ENCODE measurements around the gene PHF21A.

Gene PHF21A

GRCh38 chr11:46048198-46048597 is 73.1 kb downstream of the PHF21A start:
- TF ChIP-seq GATA3 (IDR thresholded peaks at IDR 0.05; ENCODE audit: low read depth, low read length): no peak
- no peak for TF ChIP-seq GATA2 (IDR thresholded peaks at IDR 0.05; ENCODE audit: low read depth, low read length)

DNA sequence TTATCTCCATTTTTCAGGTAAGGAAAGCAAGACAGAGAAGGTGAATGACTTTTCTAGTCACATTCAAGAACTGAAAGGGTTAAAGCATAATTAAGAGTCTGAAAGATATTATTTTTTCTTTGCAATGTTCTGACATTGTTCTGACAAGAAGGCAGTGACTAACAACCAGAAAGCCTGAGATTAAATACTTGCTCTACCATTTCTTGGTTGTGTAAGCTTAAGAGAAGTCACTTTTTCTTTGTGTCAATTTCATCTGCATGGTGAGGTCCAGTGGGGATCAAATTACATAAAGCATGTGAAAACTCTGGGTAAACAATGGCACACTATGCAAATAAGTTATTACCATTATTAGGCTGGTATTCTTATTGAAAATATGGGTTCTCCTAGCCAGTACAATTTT is 73.7 kb downstream of the PHF21A start:
- TF ChIP-seq GATA2 (IDR thresholded peaks at IDR 0.05; ENCODE audit: low read depth, low read length) (no peak), GATA3 (IDR thresholded peaks at IDR 0.05; ENCODE audit: low read depth, low read length) (no peak)

DNA sequence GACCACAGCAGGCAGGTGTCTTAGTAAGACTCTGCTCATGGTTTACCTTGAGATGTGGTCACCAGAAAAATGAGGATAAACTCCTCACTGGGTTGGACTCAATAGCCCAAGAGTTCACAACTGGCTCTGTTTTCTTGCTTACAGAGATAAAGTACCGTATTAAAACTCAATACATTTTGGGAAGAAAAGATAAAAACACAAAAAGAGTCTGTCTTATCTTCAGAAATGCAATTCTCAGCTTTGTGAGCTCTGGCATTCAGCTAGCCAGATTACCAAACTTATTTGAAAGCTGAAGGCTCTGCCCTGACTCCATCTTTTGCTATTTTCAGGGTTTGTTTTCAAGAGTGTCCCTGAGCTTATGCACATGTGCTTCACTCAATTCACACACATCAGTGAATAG is 75.4 kb downstream of the PHF21A start:
- no peak for TF ChIP-seq GATA3 (IDR thresholded peaks at IDR 0.05; ENCODE audit: low read depth, low read length)
- no peak for TF ChIP-seq GATA2 (IDR thresholded peaks at IDR 0.05; ENCODE audit: low read depth, low read length)

GRCh38 chr11:46044601-46045000 is 76.7 kb downstream of the PHF21A start:
- TF ChIP-seq GATA2 (IDR thresholded peaks at IDR 0.05; ENCODE audit: low read depth, low read length): no peak
- TF ChIP-seq GATA3 (IDR thresholded peaks at IDR 0.05; ENCODE audit: low read depth, low read length): no peak

- TF ChIP-seq GATA2 (IDR thresholded peaks at IDR 0.05; ENCODE audit: low read depth, low read length) (no peak), GATA3 (IDR thresholded peaks at IDR 0.05; ENCODE audit: low read depth, low read length) (no peak)
These were observed 81.3 kb downstream of the PHF21A start for GRCh38 chr11:46039990-46040389.

- TF ChIP-seq GATA3 (IDR thresholded peaks at IDR 0.05; ENCODE audit: low read depth, low read length) (no peak), GATA2 (IDR thresholded peaks at IDR 0.05; ENCODE audit: low read depth, low read length) (no peak)
These were observed 82.7 kb downstream of the PHF21A start for GRCh38 chr11:46038529-46038928.

- TF ChIP-seq GATA2 (IDR thresholded peaks at IDR 0.05; ENCODE audit: low read depth, low read length) (no peak), GATA3 (IDR thresholded peaks at IDR 0.05; ENCODE audit: low read depth, low read length) (no peak)
These were observed 84.3 kb downstream of the PHF21A start for GRCh38 chr11:46036969-46037368.

GRCh38 chr11:46036009-46036408 is 85.2 kb downstream of the PHF21A start:
- TF ChIP-seq GATA3 (IDR thresholded peaks at IDR 0.05; ENCODE audit: low read depth, low read length): no peak

- TF ChIP-seq GATA2 (IDR thresholded peaks at IDR 0.05; ENCODE audit: low read depth, low read length) (no peak), GATA3 (IDR thresholded peaks at IDR 0.05; ENCODE audit: low read depth, low read length) (no peak)
These were observed 87.2 kb downstream of the PHF21A start for GRCh38 chr11:46034041-46034440.

DNA sequence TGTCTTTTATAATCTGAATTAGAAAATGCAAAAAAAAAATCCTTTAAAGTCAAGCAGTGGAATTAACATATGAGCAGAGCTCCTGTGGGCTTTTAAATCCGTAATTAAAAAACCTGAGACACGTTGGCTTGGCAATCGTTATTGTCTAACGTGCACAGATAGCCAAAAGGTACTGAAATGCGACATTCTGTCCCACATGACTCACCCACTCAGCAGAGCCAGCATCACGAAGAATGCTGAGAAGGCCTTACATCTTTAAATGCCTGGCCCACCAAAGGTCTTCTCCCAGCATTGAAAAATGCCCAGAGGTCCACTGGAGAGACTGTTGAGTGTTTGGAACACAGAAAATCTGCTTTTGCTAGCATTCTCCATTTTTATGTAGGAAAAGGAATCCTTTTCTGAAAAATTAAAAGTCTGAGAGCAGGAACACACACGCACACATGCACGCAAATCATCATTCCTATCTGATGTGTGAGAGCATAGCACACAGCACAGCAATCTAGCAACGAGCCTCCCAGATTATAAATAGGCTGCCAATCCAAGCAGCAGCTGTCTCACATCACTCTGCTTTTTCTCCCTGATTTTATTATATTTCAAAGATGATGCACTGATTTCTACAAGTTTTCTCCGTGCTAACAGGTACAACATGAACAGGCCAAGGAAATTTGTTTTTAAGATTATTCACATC is 94.5 kb downstream of the PHF21A start:
- TF ChIP-seq GATA3 (IDR thresholded peaks at IDR 0.05; ENCODE audit: low read depth, low read length): no peak
- TF ChIP-seq GATA2 (IDR thresholded peaks at IDR 0.05; ENCODE audit: low read depth, low read length): peak; percentile 57

- TF ChIP-seq GATA2 (IDR thresholded peaks at IDR 0.05; ENCODE audit: low read depth, low read length) (no peak), GATA3 (IDR thresholded peaks at IDR 0.05; ENCODE audit: low read depth, low read length) (no peak)
These were observed 101.1 kb downstream of the PHF21A start for GRCh38 chr11:46020084-46020599.

- TF ChIP-seq GATA2 (IDR thresholded peaks at IDR 0.05; ENCODE audit: low read depth, low read length): no peak
- no peak for TF ChIP-seq GATA3 (IDR thresholded peaks at IDR 0.05; ENCODE audit: low read depth, low read length)
These were observed 102.6 kb downstream of the PHF21A start for GRCh38 chr11:46018651-46019050.

GRCh38 chr11:46017341-46017740 is 103.9 kb downstream of the PHF21A start:
- no peak for TF ChIP-seq GATA3 (IDR thresholded peaks at IDR 0.05; ENCODE audit: low read depth, low read length)

DNA sequence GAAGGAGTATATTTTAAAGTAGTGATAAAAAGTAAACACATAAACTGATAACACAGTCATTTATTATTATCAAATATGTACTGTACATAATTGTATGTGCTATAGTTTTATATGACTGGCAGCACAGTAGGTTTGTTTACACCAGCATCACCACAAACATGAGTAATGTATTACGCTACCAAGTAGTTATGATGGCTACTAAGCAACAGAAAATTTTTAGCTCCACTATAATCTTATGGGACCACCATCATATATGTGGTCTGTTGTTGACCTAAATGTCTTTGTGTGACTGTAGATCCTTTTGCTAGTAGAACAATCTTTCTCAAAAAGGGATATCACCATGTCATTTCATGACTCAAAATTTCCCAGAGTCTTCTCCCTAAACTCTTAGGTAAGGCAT is 105.3 kb downstream of the PHF21A start:
- TF ChIP-seq GATA3 (IDR thresholded peaks at IDR 0.05; ENCODE audit: low read depth, low read length) (no peak), GATA2 (IDR thresholded peaks at IDR 0.05; ENCODE audit: low read depth, low read length) (no peak)

GRCh38 chr11:46012185-46012584 is 109.1 kb downstream of the PHF21A start:
- TF ChIP-seq GATA2 (IDR thresholded peaks at IDR 0.05; ENCODE audit: low read depth, low read length) (no peak), GATA3 (IDR thresholded peaks at IDR 0.05; ENCODE audit: low read depth, low read length) (no peak)

DNA sequence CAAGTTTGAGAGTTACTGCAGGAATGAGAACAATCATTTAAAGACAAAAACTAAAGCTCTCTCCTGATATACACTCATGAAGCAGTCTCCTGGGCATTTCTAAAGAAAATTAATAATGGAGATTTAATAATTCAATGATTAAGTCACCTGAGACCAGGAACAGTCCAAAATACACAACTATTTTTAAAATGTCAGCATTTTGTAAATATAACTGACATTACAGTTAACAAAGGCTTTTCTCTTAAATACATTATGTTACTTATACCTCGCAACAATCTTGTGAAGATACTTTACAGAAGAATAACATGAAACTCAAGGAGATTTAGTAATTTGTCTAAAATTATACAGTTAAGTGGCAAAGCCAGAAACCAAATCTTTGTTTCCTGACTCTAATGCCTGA is 111.2 kb downstream of the PHF21A start:
- no peak for TF ChIP-seq GATA3 (IDR thresholded peaks at IDR 0.05; ENCODE audit: low read depth, low read length)
